GM21825 (cell line): ENCODE results near the gene PDIA2.
"Not testable (repeated sequence)": the region's sequence is repeated elsewhere in the genome, so short reads cannot be mapped to it uniquely, and the experiment has no call there.

Source experiments
- ATAC-seq: cut with Tn5 transposase; IDR thresholded peaks from one replicate; pipeline ENCODE4 v1.9.1; 2021; ENCODE audit warnings: mild to moderate bottlenecking, moderate library complexity; ENCODE audit not compliant: unreplicated experiment

Gene PDIA2

GRCh38 chr16:263182-263774 lies 19.7 kb upstream of the PDIA2 start:
- ATAC-seq = no peak

GRCh38 chr16:263944-264343 lies 19.0 kb upstream of the PDIA2 start:
- ATAC-seq = no peak

GRCh38 chr16:264440-264951 lies 18.5 kb upstream of the PDIA2 start:
- no peak for ATAC-seq

GRCh38 chr16:265002-265529 lies 17.9 kb upstream of the PDIA2 start:
- ATAC-seq = no peak

GRCh38 chr16:265711-266110 lies 17.3 kb upstream of the PDIA2 start:
- ATAC-seq = no peak

GRCh38 chr16:266258-267164 lies 16.5 kb upstream of the PDIA2 start:
- no peak for ATAC-seq

- not testable (repeated sequence) for ATAC-seq
Measured at GRCh38 chr16:267562-267961, 15.4 kb upstream of the PDIA2 start.

GRCh38 chr16:268141-269053 lies 14.6 kb upstream of the PDIA2 start:
- no peak for ATAC-seq

- no peak for ATAC-seq
Measured at GRCh38 chr16:269061-269796, 13.7 kb upstream of the PDIA2 start.

GRCh38 chr16:270381-271255 lies 12.3 kb upstream of the PDIA2 start:
- ATAC-seq = no peak

GRCh38 chr16:272633-273546 lies 10.1 kb upstream of the PDIA2 start:
- ATAC-seq = no peak

- no peak for ATAC-seq
Measured at GRCh38 chr16:273547-274421, 9.2 kb upstream of the PDIA2 start.

- ATAC-seq = no peak
Measured at GRCh38 chr16:275041-275641, 7.8 kb upstream of the PDIA2 start.

- no peak for ATAC-seq
Measured at GRCh38 chr16:275786-276232, 7.2 kb upstream of the PDIA2 start, which contains the start of gene RGS11. TSS of gene RGS11 (minus strand) at chr16:275944. CDS start at chr16:275911, 33 bp downstream.

GRCh38 chr16:276426-277077 lies 6.4 kb upstream of the PDIA2 start:
- no peak for ATAC-seq

GRCh38 chr16:278863-279366 lies 4.0 kb upstream of the PDIA2 start:
- no peak for ATAC-seq
